ENCODE data around the gene SRSF10.
"Not testable (repeated sequence)": the region's sequence is repeated elsewhere in the genome, so short reads cannot be mapped to it uniquely, and the experiment has no call there.

SRSF10 gene

GRCh38 chr1:24002695-24003094, 22.6 kb upstream of the SRSF10 start:
- intact Hi-C loops (cut with DNase I), result no loop called here
- no peak for DNase-seq

GRCh38 chr1:23999156-23999671, 19.1 kb upstream of the SRSF10 start:
- intact Hi-C loops (cut with DNase I), result no loop called here
- DNase-seq, result no peak

DNA sequence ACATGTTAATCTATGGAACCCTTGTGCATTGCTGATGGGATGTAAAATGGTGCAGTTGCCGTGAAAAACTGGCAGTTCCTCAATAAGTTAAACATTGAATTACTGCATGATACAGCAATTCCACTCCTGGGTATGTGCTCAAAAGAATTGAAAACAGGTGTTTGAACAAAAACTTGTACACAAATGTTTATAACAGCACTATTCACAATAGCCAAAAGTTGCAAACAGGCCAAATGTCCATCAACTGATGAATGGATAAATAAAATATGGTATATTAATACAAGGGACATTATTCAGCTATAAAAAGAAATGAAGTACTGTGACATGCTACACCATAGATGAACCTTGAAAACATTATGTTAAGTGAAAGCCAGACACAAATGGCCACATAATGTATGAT, 17.7 kb upstream of the SRSF10 start:
- intact Hi-C loops (cut with DNase I), result no loop called here
- no peak for DNase-seq

DNA sequence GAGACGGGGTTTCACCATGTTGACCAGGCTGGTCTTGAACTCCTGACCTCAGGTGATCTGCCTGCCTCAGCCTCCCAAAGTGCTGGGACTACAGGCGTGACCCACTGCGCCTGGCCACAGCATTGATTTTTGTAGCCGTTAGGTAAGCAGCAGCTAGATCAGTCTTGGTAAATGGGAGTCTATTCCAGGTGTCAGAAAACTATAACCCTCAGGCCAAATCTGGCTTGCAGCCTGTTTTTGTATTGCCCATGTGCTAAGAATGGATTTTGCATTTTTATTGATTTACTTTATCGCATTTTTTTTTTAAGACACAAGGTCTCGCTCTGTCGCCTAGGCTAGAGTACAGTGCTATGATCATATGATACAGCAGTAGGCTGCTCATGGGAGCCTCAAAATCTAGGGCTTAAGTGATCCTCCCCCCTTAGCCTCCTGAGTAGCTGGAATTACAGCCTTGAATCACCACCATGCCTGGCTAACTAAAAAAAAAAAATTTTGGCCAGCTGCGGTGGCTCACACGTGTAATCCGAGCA, 16.6 kb upstream of the SRSF10 start:
- no peak for DNase-seq
- intact Hi-C loops (cut with DNase I), result no loop called here

DNA sequence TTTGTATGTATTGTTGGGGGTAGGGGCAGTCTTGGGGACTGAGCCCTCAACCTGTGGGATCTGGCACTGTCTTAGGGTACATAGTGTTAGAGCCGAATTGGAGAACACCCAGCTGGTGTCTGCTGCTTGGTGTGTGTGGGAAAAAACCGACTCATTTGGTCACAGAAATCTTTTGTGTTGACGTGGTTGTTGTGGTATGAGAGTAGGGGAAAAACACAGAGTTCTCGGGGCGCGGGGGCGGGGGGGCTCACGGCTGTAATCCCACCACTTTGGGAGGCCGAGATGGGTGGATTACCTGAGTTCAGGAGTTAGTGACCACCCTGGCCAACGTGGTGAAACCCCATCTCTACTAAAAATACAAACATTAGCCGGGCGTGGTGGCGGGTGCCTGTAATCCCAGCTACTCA, 15.3 kb upstream of the SRSF10 start:
- DNase-seq, result no peak
- intact Hi-C loops (cut with DNase I), result no loop called here

GRCh38 chr1:23992011-23992410, 11.9 kb upstream of the SRSF10 start:
- DNase-seq; intact Hi-C loops (cut with DNase I): not testable (repeated sequence)

GRCh38 chr1:23989263-23989662, 9.1 kb upstream of the SRSF10 start:
- intact Hi-C loops (cut with DNase I), result no loop called here
- peak in 3 of 42 donors; percentile 9 to 16 (median 10) for DNase-seq

- intact Hi-C loops (cut with DNase I); DNase-seq: not testable (repeated sequence)
Observed at GRCh38 chr1:23987038-23987437, 6.9 kb upstream of the SRSF10 start.

DNA sequence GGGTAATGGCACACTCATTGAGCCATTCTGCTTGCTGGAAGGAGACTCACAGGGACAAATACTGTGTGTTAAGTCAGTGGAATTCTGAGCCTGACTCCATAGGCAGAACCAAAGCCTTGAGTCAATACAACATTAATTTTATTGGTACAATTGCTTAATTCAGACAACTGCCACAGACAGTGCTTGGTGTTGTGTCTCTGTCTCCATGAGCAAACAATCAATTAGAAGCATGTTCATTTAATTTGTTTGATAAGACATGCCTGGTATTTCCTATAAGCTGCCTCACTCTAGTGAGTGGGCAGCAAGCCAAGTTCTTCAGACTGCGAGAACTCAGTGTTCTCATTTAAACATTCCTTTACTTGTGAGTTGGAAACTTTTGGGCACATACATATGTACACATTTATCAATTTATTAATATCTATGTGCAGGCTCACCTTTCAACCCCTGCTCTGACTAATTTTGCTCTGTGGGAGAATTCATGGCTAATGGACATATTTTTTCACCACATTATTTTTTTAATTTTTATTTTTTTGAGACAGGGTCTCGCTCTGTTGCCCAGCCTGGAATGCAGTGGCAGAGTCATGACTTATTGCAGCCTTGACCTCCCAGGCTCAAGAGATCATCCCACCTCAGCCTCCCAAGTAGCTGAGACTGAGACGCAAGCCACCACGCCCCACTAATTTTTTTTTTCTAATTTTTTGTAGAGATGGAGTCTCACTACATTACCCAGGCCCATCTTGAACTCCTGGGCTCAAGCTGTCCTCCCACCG, 4.5 kb upstream of the SRSF10 start:
- no peak for DNase-seq
- intact Hi-C loops (cut with DNase I), result no loop called here

DNA sequence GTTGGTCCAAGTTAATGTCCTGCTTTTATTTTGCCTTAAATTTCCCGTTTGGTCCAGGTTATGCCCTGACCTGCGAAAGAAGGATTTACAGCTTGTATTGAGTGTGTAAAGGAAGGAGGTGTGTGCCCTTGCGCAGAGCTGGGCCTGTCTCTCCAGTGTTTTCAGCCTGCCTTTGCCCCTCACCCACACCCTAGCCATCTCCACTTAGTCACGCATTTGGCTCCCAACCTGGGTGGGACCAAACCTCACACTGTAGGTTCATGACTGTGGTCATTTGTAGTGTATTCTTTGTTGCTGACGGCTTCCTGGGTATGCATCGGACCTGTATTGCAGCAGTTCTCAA, 572 bp upstream of the SRSF10 start:
- DNase-seq, result peak in 12 of 42 donors; percentile 7 to 34 (median 14)
- intact Hi-C loops (cut with DNase I), result loop anchor here (2.0 kb wide), 1 partner anchor 20 kb away; no protein-coding TSS in a partner anchor

DNA sequence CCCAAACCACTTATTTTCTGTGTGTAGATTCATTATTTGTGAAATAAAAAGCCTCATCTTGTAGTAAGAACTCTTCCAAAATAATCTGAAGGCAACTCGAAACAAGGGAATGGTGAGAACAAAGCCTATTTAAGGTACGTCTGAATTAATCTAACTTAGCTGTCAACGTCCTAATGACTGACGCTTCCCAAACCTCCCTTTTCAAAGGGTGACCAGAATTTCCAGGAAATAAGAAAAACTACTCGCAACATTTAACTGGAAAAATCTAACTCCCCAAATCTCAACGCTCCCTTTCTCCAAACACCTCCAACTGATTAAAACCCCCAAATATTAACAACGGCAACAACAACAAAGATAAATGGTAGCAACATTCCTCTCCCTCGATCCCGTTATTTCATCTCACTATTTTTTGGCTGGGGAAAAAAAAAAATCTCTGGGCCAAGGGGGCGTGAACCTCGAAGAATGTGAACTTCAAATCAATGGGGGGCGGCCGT, 693 bp downstream of the SRSF10 start:
- no peak for DNase-seq
- intact Hi-C loops (cut with DNase I), result no loop called here

- DNase-seq, result no peak
- intact Hi-C loops (cut with DNase I), result no loop called here
Observed at GRCh38 chr1:23978805-23979204, 1.3 kb downstream of the SRSF10 start.

- intact Hi-C loops (cut with DNase I), result no loop called here
- no peak for DNase-seq
Observed at GRCh38 chr1:23977854-23978191, 2.3 kb downstream of the SRSF10 start.

DNA sequence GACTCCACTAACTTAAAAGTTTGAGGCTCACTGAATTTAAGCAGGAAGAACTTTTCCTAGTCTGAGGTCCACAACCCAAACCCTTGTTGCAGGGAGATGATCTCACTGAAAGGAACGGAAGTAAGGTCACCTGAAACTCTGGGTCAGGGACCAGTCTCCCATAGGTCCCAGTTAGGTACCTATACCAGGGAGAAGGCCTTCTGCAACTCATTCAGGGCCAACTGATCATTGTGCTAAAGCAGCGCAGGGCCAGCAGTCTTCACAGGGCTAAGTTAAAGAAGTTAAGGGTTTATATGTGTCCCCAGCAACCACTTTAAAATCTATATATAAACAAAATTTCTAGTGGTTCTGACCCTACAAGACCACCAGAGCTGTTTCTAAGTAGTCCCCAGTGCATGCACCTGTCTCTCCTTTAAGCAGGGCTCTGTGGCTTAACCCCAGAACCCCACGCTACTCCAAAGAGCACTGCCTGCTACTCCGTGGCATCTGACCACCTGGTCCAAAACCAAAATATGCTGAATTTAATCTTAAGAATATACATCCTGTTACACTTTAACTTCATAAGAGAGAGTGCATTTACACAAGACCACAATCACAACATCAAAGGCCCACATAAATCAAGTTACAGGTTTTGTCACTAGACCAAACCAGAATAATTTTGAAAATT, 2.8 kb downstream of the SRSF10 start:
- intact Hi-C loops (cut with DNase I), result no loop called here
- DNase-seq, result no peak

GRCh38 chr1:23967871-23968270, 12.3 kb downstream of the SRSF10 start:
- DNase-seq, result no peak
- intact Hi-C loops (cut with DNase I), result no loop called here

GRCh38 chr1:23966973-23967493, 13.1 kb downstream of the SRSF10 start:
- no peak for DNase-seq
- intact Hi-C loops (cut with DNase I), result no loop called here

DNA sequence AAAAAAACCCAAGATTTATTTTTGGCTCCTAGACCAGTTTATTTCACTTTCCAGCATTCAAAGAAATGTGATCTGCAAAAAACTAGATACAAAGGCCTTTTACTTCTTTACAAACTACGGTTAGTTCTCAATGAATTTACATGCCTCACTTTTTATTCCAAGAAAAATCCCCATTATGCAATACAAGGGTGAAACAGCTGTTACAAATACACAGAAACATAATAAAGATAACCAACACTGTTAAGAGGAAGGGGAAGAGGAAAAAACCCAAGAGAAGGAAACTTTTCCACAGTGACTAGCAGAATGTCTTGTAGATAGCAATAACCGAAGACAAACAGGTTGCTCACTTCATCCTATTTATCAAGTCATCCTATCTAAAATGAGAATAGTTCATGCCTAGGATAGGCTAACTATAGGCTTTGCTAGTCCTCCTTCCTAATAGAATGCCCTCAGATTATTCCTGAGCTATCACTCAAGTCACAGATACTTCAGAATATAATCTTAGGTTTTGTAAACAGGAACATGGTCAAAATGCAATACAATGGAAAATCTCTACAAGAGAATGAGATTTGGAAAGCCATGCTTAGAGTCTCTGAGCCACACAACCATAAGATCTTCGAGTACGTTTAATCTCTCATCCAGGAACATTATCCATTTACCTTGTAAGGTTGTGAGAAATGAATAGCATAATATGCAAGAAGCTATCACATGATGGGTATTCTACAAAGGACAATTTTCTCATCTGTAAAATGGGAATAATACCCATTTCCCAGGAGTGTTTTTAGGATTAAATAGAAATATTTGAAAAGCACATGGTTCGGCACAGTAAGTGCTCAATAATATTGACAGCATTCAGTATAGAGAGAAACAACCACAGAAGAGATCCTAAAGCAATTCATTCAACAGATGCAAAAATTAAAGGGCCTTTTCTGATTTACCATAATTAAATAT, 15.1 kb downstream of the SRSF10 start:
- intact Hi-C loops (cut with DNase I), result no loop called here
- DNase-seq, result no peak

- intact Hi-C loops (cut with DNase I), result no loop called here
- no peak for DNase-seq
Observed at GRCh38 chr1:23964235-23964668, 15.9 kb downstream of the SRSF10 start.

GRCh38 chr1:23963617-23964234, 16.4 kb downstream of the SRSF10 start:
- DNase-seq, result no peak
- intact Hi-C loops (cut with DNase I), result no loop called here
